Measurements from ENCODE around the gene EMC9.

The EMC9 gene

GRCh38 chr14:24177041-24177825 is 35.8 kb upstream of the EMC9 start:
- no peak for DNase-seq (ENCODE audit: low read depth, low spot score)

GRCh38 chr14:24176599-24176998 is 35.2 kb upstream of the EMC9 start:
- DNase-seq (ENCODE audit: low read depth, low spot score): no peak

- no peak for DNase-seq (ENCODE audit: low read depth, low spot score)
These were observed 31.5 kb upstream of the EMC9 start for GRCh38 chr14:24172871-24173281.

- peak; percentile 27 for DNase-seq (ENCODE audit: low read depth, low spot score)
These were observed 31.0 kb upstream of the EMC9 start for GRCh38 chr14:24172261-24172860.

GRCh38 chr14:24171422-24172260 is 30.2 kb upstream of the EMC9 start, which contains the start of gene REC8:
REC8 (plus strand) TSS chr14:24172080; CDS start chr14:24172553, 473 bp downstream.
- DNase-seq (ENCODE audit: low read depth, low spot score): peak; percentile 99

GRCh38 chr14:24167469-24168114 is 26.2 kb upstream of the EMC9 start:
- DNase-seq (ENCODE audit: low read depth, low spot score): no peak

- no peak for DNase-seq (ENCODE audit: low read depth, low spot score)
These were observed 24.4 kb upstream of the EMC9 start for GRCh38 chr14:24165785-24166184.

GRCh38 chr14:24164518-24164991 is 23.2 kb upstream of the EMC9 start:
- no peak for DNase-seq (ENCODE audit: low read depth, low spot score)

- no peak for DNase-seq (ENCODE audit: low read depth, low spot score)
These were observed 20.7 kb upstream of the EMC9 start for GRCh38 chr14:24162093-24162492.

GRCh38 chr14:24160850-24161804 is 19.7 kb upstream of the EMC9 start, which contains the start of gene IRF9:
IRF9 (plus strand) TSS chr14:24161265; CDS start chr14:24162145, 880 bp downstream.
- peak; percentile 99 for DNase-seq (ENCODE audit: low read depth, low spot score)

- DNase-seq (ENCODE audit: low read depth, low spot score): no peak
These were observed 19.1 kb upstream of the EMC9 start for GRCh38 chr14:24160499-24160849.

GRCh38 chr14:24159777-24160498 is 18.5 kb upstream of the EMC9 start:
- DNase-seq (ENCODE audit: low read depth, low spot score): no peak

GRCh38 chr14:24157331-24157730 is 15.9 kb upstream of the EMC9 start:
- no peak for DNase-seq (ENCODE audit: low read depth, low spot score)

- DNase-seq (ENCODE audit: low read depth, low spot score): no peak
These were observed 15.4 kb upstream of the EMC9 start for GRCh38 chr14:24156840-24157239.

- DNase-seq (ENCODE audit: low read depth, low spot score): no peak
These were observed 13.7 kb upstream of the EMC9 start for GRCh38 chr14:24155100-24155499.

GRCh38 chr14:24151404-24152080 is 10.2 kb upstream of the EMC9 start:
- no peak for DNase-seq (ENCODE audit: low read depth, low spot score)

- no peak for DNase-seq (ENCODE audit: low read depth, low spot score)
These were observed 9.6 kb upstream of the EMC9 start for GRCh38 chr14:24150993-24151392.

- no peak for DNase-seq (ENCODE audit: low read depth, low spot score)
These were observed 9.2 kb upstream of the EMC9 start for GRCh38 chr14:24150567-24150966.

- DNase-seq (ENCODE audit: low read depth, low spot score): no peak
These were observed 8.7 kb upstream of the EMC9 start for GRCh38 chr14:24150061-24150460.

Data from ELF-1 (cell line).